Measurements from ENCODE around the gene BRD1. TPM values are rescaled to one million over a fixed set of nuclear protein-coding genes. Genes with fewer than 3 reads are reported as not detected.

The BRD1 gene
- total RNA-seq, 1 donor from 2014 or later = 35.1 TPM

GRCh38 chr22:49793296-49793695, 34.4 kb downstream of the BRD1 start:
- DNase-seq (ENCODE audit: extremely low spot score in 2 of 2) = no peak
- no peaks in the 10 kb centered on the region for H3K9me3 ChIP-seq
- no peaks in the 10 kb centered on the region for H3K27me3 ChIP-seq
- H3K36me3 ChIP-seq = peaks cover 3 to 73% of the 10 kb centered on the region in 2 donors
- no peak overlapping the region for H3K27ac ChIP-seq
- peaks cover 49% of the 10 kb centered on the region for H3K4me1 ChIP-seq
- H3K4me3 ChIP-seq = no peak overlapping the region
- intact Hi-C loops (cut with DNase I) = no loop called here
- no peak for TF ChIP-seq POLR2A (IDR thresholded peaks at IDR 0.05)
- TF ChIP-seq POLR2AphosphoS5 (IDR thresholded peaks at IDR 0.05; ENCODE audit: insufficient read depth in 1 of 2, low read depth in 1 of 2) = no peak
- TF ChIP-seq CTCF (IDR thresholded peaks at IDR 0.05) = no peak

- Histone ChIP-seq H3K36me3 (peaks cover 3 to 67% of the 10 kb centered on the region in 2 donors), H3K4me1 (peaks cover 54% of the 10 kb centered on the region)
- intact Hi-C loops (cut with DNase I) = no loop called here
Measured at GRCh38 chr22:49792107-49792506, 35.6 kb downstream of the BRD1 start.

DNA sequence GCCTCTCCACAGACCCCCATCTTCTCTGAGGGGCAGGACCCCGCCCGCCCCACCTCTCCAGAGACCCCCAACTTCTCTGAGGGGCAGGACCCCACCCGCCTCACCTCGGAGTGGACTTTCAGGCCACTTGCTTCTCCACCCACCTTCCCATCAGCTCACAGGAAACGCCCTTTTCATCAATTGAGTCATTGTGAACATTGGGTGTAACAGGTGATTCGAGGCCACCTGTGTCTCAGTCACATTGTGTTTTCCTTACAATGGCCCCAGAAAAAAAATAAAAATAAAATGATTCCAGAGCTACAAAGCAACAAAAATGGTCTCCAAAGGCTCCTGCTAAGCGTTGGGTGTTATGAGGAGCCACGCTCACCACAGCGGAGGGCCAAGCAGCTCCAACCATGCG, 36.0 kb downstream of the BRD1 start:
- intact Hi-C loops (cut with DNase I) = no loop called here
- no peaks in the 10 kb centered on the region for H3K9me3 ChIP-seq
- H3K27ac ChIP-seq = no peak overlapping the region
- no peaks in the 10 kb centered on the region for H3K27me3 ChIP-seq
- no peak for DNase-seq (ENCODE audit: extremely low spot score in 2 of 2)
- TF ChIP-seq CTCF (IDR thresholded peaks at IDR 0.05) = no peak
- no peak for TF ChIP-seq POLR2A (IDR thresholded peaks at IDR 0.05)
- H3K36me3 ChIP-seq = peaks cover 3 to 67% of the 10 kb centered on the region in 2 donors
- peaks cover 54% of the 10 kb centered on the region for H3K4me1 ChIP-seq
- no peak overlapping the region for H3K4me3 ChIP-seq

More at GRCh38 chr22:49792107-49792506, 35.6 kb downstream of the BRD1 start:
- DNase-seq (ENCODE audit: extremely low spot score in 2 of 2) = no peak
- H3K27ac ChIP-seq = no peak overlapping the region
- H3K27me3 ChIP-seq = no peaks in the 10 kb centered on the region
- no peak overlapping the region for H3K4me3 ChIP-seq
- TF ChIP-seq POLR2AphosphoS5 (IDR thresholded peaks at IDR 0.05; ENCODE audit: insufficient read depth in 1 of 2, low read depth in 1 of 2) (no peak), POLR2A (IDR thresholded peaks at IDR 0.05) (no peak), CTCF (IDR thresholded peaks at IDR 0.05) (no peak)
- no peaks in the 10 kb centered on the region for H3K9me3 ChIP-seq

GRCh38 chr22:49790912-49791311, 36.8 kb downstream of the BRD1 start:
- Histone ChIP-seq H3K9me3 (no peaks in the 10 kb centered on the region), H3K4me1 (peaks cover 62% of the 10 kb centered on the region), H3K36me3 (peaks cover 3 to 67% of the 10 kb centered on the region in 2 donors), H3K27ac (no peak overlapping the region), H3K4me3 (no peak overlapping the region), H3K27me3 (no peaks in the 10 kb centered on the region)
- DNase-seq (ENCODE audit: extremely low spot score in 2 of 2) = no peak
- intact Hi-C loops (cut with DNase I) = no loop called here
- TF ChIP-seq POLR2AphosphoS5 (IDR thresholded peaks at IDR 0.05; ENCODE audit: insufficient read depth in 1 of 2, low read depth in 1 of 2) = no peak
- no peak for TF ChIP-seq POLR2A (IDR thresholded peaks at IDR 0.05)
- no peak for TF ChIP-seq CTCF (IDR thresholded peaks at IDR 0.05)

GRCh38 chr22:49789289-49790141, 38.2 kb downstream of the BRD1 start:
- H3K9me3 ChIP-seq = no peaks in the 10 kb centered on the region
- H3K4me3 ChIP-seq = no peak overlapping the region
- DNase-seq (ENCODE audit: extremely low spot score in 2 of 2) = no peak
- H3K36me3 ChIP-seq = peaks cover 3 to 62% of the 10 kb centered on the region in 2 donors
- intact Hi-C loops (cut with DNase I) = no loop called here
- no peaks in the 10 kb centered on the region for H3K27me3 ChIP-seq
- H3K27ac ChIP-seq = peak overlapping the region; percentile 47
- TF ChIP-seq CTCF (IDR thresholded peaks at IDR 0.05) (no peak), POLR2AphosphoS5 (IDR thresholded peaks at IDR 0.05; ENCODE audit: insufficient read depth in 1 of 2, low read depth in 1 of 2) (no peak), POLR2A (IDR thresholded peaks at IDR 0.05) (no peak)
- peaks cover 65% of the 10 kb centered on the region for H3K4me1 ChIP-seq
